ENCODE data around the gene KLHDC3.
A peak's percentile ranks its signal among the peaks of the same experiment; 100 is the strongest.

Gene KLHDC3

GRCh38 chr6:43058531-43058930, 44.5 kb downstream of the KLHDC3 start:
- Histone ChIP-seq H3F3A (ENCODE audit: control insufficient read depth, insufficient read depth) (peaks cover 9% of the 10 kb centered on the region), H3K9me2 (replicated peaks; ENCODE audit: control insufficient read depth, low read length) (no peaks in the 10 kb centered on the region), H3K9me3 (ENCODE audit: control insufficient read depth, insufficient read depth, low read length) (no peaks in the 10 kb centered on the region), H3K27me3 (ENCODE audit: control insufficient read depth, low read length) (no peaks in the 10 kb centered on the region), H3K36me3 (ENCODE audit: control insufficient read depth, low read length) (peaks cover 19% of the 10 kb centered on the region), H3K27ac (ENCODE audit: low read depth, low read length) (no peak overlapping the region), H3K4me3 (ENCODE audit: low read length) (peak overlapping the region; percentile 83), H4K20me1 (ENCODE audit: control insufficient read depth, insufficient read depth, low read depth, low read length) (no peaks in the 10 kb centered on the region), H3K4me2 (ENCODE audit: low read length) (peak overlapping the region; percentile 90), H3K79me2 (ENCODE audit: control insufficient read depth, low read length) (peaks cover 18% of the 10 kb centered on the region), H3K4me1 (ENCODE audit: control insufficient read depth, low read length) (peaks cover 23% of the 10 kb centered on the region)
- TF ChIP-seq EZH2phosphoT487 (IDR thresholded peaks at IDR 0.05; ENCODE audit: borderline replicate concordance, low read length) = no peak
- TF ChIP-seq, protein P1, sequence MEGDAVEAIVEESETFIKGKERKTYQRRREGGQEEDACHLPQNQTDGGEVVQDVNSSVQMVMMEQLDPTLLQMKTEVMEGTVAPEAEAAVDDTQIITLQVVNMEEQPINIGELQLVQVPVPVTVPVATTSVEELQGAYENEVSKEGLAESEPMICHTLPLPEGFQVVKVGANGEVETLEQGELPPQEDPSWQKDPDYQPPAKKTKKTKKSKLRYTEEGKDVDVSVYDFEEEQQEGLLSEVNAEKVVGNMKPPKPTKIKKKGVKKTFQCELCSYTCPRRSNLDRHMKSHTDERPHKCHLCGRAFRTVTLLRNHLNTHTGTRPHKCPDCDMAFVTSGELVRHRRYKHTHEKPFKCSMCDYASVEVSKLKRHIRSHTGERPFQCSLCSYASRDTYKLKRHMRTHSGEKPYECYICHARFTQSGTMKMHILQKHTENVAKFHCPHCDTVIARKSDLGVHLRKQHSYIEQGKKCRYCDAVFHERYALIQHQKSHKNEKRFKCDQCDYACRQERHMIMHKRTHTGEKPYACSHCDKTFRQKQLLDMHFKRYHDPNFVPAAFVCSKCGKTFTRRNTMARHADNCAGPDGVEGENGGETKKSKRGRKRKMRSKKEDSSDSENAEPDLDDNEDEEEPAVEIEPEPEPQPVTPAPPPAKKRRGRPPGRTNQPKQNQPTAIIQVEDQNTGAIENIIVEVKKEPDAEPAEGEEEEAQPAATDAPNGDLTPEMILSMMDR (IDR thresholded peaks at IDR 0.05; ENCODE audit: low read depth, low read length, poor library complexity, severe bottlenecking) = no peak

- H4K20me1 ChIP-seq (ENCODE audit: control insufficient read depth, insufficient read depth, low read depth, low read length) = no peaks in the 10 kb centered on the region
- H3K36me3 ChIP-seq (ENCODE audit: control insufficient read depth, low read length) = peaks cover 19% of the 10 kb centered on the region
- H3K27me3 ChIP-seq (ENCODE audit: control insufficient read depth, low read length) = no peaks in the 10 kb centered on the region
- peaks cover 17% of the 10 kb centered on the region for H3K4me1 ChIP-seq (ENCODE audit: control insufficient read depth, low read length)
- H3K4me2 ChIP-seq (ENCODE audit: low read length) = peak within 1 kb of the TSS; percentile 90
- peak within 1 kb of the TSS; percentile 41 for H3K27ac ChIP-seq (ENCODE audit: low read depth, low read length)
- peak within 1 kb of the TSS; percentile 83 for H3K4me3 ChIP-seq (ENCODE audit: low read length)
- TF ChIP-seq, protein P1 (IDR thresholded peaks at IDR 0.05; ENCODE audit: low read depth, low read length, poor library complexity, severe bottlenecking) = no peak
- no peak for TF ChIP-seq EZH2phosphoT487 (IDR thresholded peaks at IDR 0.05; ENCODE audit: borderline replicate concordance, low read length)
- H3F3A ChIP-seq (ENCODE audit: control insufficient read depth, insufficient read depth) = peaks cover 4% of the 10 kb centered on the region; the same call in 1 of the 2 replicates
- H3K79me2 ChIP-seq (ENCODE audit: control insufficient read depth, low read length) = peaks cover 18% of the 10 kb centered on the region
- H3K9me2 ChIP-seq (replicated peaks; ENCODE audit: control insufficient read depth, low read length) = no peaks in the 10 kb centered on the region
- H3K9me3 ChIP-seq (ENCODE audit: control insufficient read depth, insufficient read depth, low read length) = no peaks in the 10 kb centered on the region
Observed at GRCh38 chr6:43059168-43060033, 45.4 kb downstream of the KLHDC3 start, which contains the start of the genes KLC4 and MRPL2. TSS of gene KLC4 (plus strand) at chr6:43059631. CDS start at chr6:43061336, 1,705 bp downstream. TSS of gene MRPL2 (minus strand) at chr6:43059434. CDS start at chr6:43059381, 53 bp downstream.

GRCh38 chr6:43060034-43060754, 46.1 kb downstream of the KLHDC3 start:
- peak overlapping the region; percentile 83 for H3K4me3 ChIP-seq (ENCODE audit: low read length)
- peaks cover 18% of the 10 kb centered on the region for H3K79me2 ChIP-seq (ENCODE audit: control insufficient read depth, low read length)
- no peak overlapping the region for H3K27ac ChIP-seq (ENCODE audit: low read depth, low read length)

More at GRCh38 chr6:43060034-43060754, 46.1 kb downstream of the KLHDC3 start:
- no peaks in the 10 kb centered on the region for H3K27me3 ChIP-seq (ENCODE audit: control insufficient read depth, low read length)
- H3K9me3 ChIP-seq (ENCODE audit: control insufficient read depth, insufficient read depth, low read length) = no peaks in the 10 kb centered on the region
- H3F3A ChIP-seq (ENCODE audit: control insufficient read depth, insufficient read depth) = no peaks in the 10 kb centered on the region
- TF ChIP-seq, protein P1 (IDR thresholded peaks at IDR 0.05; ENCODE audit: low read depth, low read length, poor library complexity, severe bottlenecking) = no peak
- TF ChIP-seq EZH2phosphoT487 (IDR thresholded peaks at IDR 0.05; ENCODE audit: borderline replicate concordance, low read length) = no peak
- H3K4me1 ChIP-seq (ENCODE audit: control insufficient read depth, low read length) = peaks cover 17% of the 10 kb centered on the region
- no peaks in the 10 kb centered on the region for H4K20me1 ChIP-seq (ENCODE audit: control insufficient read depth, insufficient read depth, low read depth, low read length)
- peaks cover 19% of the 10 kb centered on the region for H3K36me3 ChIP-seq (ENCODE audit: control insufficient read depth, low read length)
- no peaks in the 10 kb centered on the region for H3K9me2 ChIP-seq (replicated peaks; ENCODE audit: control insufficient read depth, low read length)
- H3K4me2 ChIP-seq (ENCODE audit: low read length) = peak overlapping the region; percentile 78

Measured in DOHH2 (cell line).